SK-N-SH treated with all-trans-retinoic acid at 6 μM for 48 hours (cell line): ENCODE results near the gene CUBN.

Source experiments
- ATAC-seq: fragments of 200-7000 bp; cut with Tn5 transposase; 3 replicates; pipeline ENCODE4 v1.9.1; 2020; ENCODE audit warnings: mild to moderate bottlenecking, moderate library complexity
- BACH2 ChIP-seq: fragments of 250-450 bp; sonication (Bioruptor Pico); IDR thresholded peaks from 2 replicates; pipeline ENCODE4 v1.9.0; 2021; ENCODE audit warnings: mild to moderate bottlenecking, borderline replicate concordance
- CREB5 ChIP-seq: fragments of 250-450 bp; sonication (Bioruptor Pico); IDR thresholded peaks from 2 replicates; pipeline ENCODE4 v1.5.1; 2020; ENCODE audit warnings: low read depth, mild to moderate bottlenecking, moderate library complexity
- CSDC2 ChIP-seq: fragments of 250-450 bp; sonication (Bioruptor Pico); IDR thresholded peaks from 2 replicates; pipeline ENCODE4 v1.5.0; 2020; ENCODE audit warnings: mild to moderate bottlenecking, moderate library complexity
- ESRRG ChIP-seq: fragments of 250-450 bp; sonication (Bioruptor Pico); IDR thresholded peaks from 2 replicates; pipeline ENCODE4 v1.6.1; 2021; ENCODE audit warnings: mild to moderate bottlenecking
- GLIS3 ChIP-seq: fragments of 250-450 bp; sonication (Bioruptor Pico); IDR thresholded peaks from 2 replicates; pipeline ENCODE4 v1.5.0; 2020; ENCODE audit warnings: mild to moderate bottlenecking, moderate library complexity
- ISL1 ChIP-seq: fragments of 250-450 bp; sonication (Bioruptor Pico); IDR thresholded peaks from 2 replicates; pipeline ENCODE4 v2.1.2; 2022; ENCODE audit warnings: mild to moderate bottlenecking, moderate library complexity
- OSR1 ChIP-seq: fragments of 250-450 bp; sonication (Bioruptor Pico); IDR thresholded peaks from 2 replicates; pipeline ENCODE4 v1.8.0; 2022; ENCODE audit warnings: moderate library complexity, mild to moderate bottlenecking, inconsistent platforms
- PATZ1 ChIP-seq: fragments of 250-450 bp; sonication (Bioruptor Pico); IDR thresholded peaks from 2 replicates; pipeline ENCODE4 v1.8.0; 2020; ENCODE audit warnings: mild to moderate bottlenecking, moderate library complexity, borderline replicate concordance
- TOX ChIP-seq: fragments of 250-450 bp; sonication (Bioruptor Pico); IDR thresholded peaks from 2 replicates; pipeline ENCODE4 v1.8.0; 2021; ENCODE audit warnings: mild to moderate bottlenecking, moderate library complexity, borderline replicate concordance
- TSHZ2 ChIP-seq: fragments of 250-450 bp; sonication (Bioruptor Pico); IDR thresholded peaks from 2 replicates; pipeline ENCODE4 v1.5.0; 2020; ENCODE audit warnings: mild to moderate bottlenecking, moderate library complexity
- ZC3H10 ChIP-seq: fragments of 250-450 bp; sonication (Bioruptor Pico); IDR thresholded peaks from 2 replicates; pipeline ENCODE4 v1.5.1; 2021; ENCODE audit warnings: mild to moderate bottlenecking, moderate library complexity
- ZNF565 ChIP-seq: fragments of 450-650 bp; formaldehyde crosslinking; conservative IDR thresholded peaks from 2 replicates; pipeline ENCODE4 v1.5.0; 2020; ENCODE audit warnings: low read depth, mild to moderate bottlenecking, moderate library complexity
- ZNF70 ChIP-seq: fragments of 450-650 bp; formaldehyde crosslinking; IDR thresholded peaks from 2 replicates; pipeline ENCODE4 v1.5.0; 2020; ENCODE audit warnings: mild to moderate bottlenecking, moderate library complexity

Gene CUBN

GRCh38 chr10:17024461-17024860, 105.2 kb downstream of the CUBN start (continued):
- TF ChIP-seq TSHZ2 (no peak), GLIS3 (CRISPR knock-in tag) (no peak), CREB5 (no peak)

- ATAC-seq, result peak; percentile 85
- TF ChIP-seq TOX (CRISPR knock-in tag), result 0 out of 2 replicates have a peak, but pooled peaks have one; percentile 28
- no peak for TF ChIP-seq ZNF565 (CRISPR knock-in tag)
- no peak for TF ChIP-seq BACH2 (CRISPR knock-in tag)
- no peak for TF ChIP-seq GLIS3 (CRISPR knock-in tag)
- TF ChIP-seq TSHZ2, result no peak
- TF ChIP-seq ESRRG (CRISPR knock-in tag), result no peak
- no peak for TF ChIP-seq ZNF70
- peak; percentile 37; the same call in 1 of the 2 replicates for TF ChIP-seq ISL1 (CRISPR knock-in tag)
- no peak; the same call in 1 of the 2 replicates for TF ChIP-seq ZC3H10 (CRISPR knock-in tag)
- no peak for TF ChIP-seq OSR1 (CRISPR knock-in tag)
- no peak for TF ChIP-seq CSDC2 (CRISPR knock-in tag)
- TF ChIP-seq, all 23 proteins: peak for 2
Measured at GRCh38 chr10:17023386-17024298, 106.0 kb downstream of the CUBN start.

GRCh38 chr10:17022896-17023295, 106.7 kb downstream of the CUBN start:
- no peak for ATAC-seq
- TF ChIP-seq ISL1 (CRISPR knock-in tag) (no peak), TOX (CRISPR knock-in tag) (no peak), TSHZ2 (no peak), OSR1 (CRISPR knock-in tag) (no peak), PATZ1 (CRISPR knock-in tag) (no peak)

- TF ChIP-seq ZNF565 (CRISPR knock-in tag), result no peak
- no peak for ATAC-seq
Measured at GRCh38 chr10:17022466-17022825, 107.2 kb downstream of the CUBN start.
